Prostate gland (tissue), 2 donors: ENCODE data around the gene ID3. TPM values are rescaled to one million over a fixed set of nuclear protein-coding genes. Genes with fewer than 3 reads are reported as not detected.

Experiments used
- DNase-seq: peaks from one replicate; pipeline ENCODE4 v3.0.0-alpha.2; 2019; ENCODE audit warnings: low spot score
- H3K27ac ChIP-seq, 2 donors: fragments of 200-600 bp; sonication (generic); 2 replicates each; pipeline ENCODE4 v1.5.1; 2017 to 2019
- H3K27me3 ChIP-seq: fragments of 200-600 bp; sonication (generic); replicated peaks from 2 replicates; pipeline ENCODE4 v1.5.1; 2019; ENCODE audit not compliant: insufficient read depth
- H3K36me3 ChIP-seq, 2 donors: fragments of 200-600 bp; sonication (generic); 1 replicate in 1 of 2; 2 replicates in 1 of 2; pipeline versions ENCODE4 v1.5.1 to v1.8.1; 2017 to 2019
- H3K4me1 ChIP-seq: fragments of 200-600 bp; sonication (generic); replicated peaks from 2 replicates; pipeline ENCODE4 v1.5.1; 2019
- H3K4me3 ChIP-seq, 2 donors: fragments of 200-600 bp; sonication (generic); 2 replicates each; pipeline ENCODE4 v1.5.1; 2017 to 2019
- H3K9me3 ChIP-seq: fragments of 200-600 bp; sonication (generic); 2 replicates; pipeline ENCODE4 v1.5.1; 2017
- CTCF ChIP-seq, 4 experiments: fragments of 200-600 bp in 2 of 4; fragments of 450-650 bp in 2 of 4; sonication (generic) in 2 of 4; IDR thresholded peaks; 1 replicate in 3 of 4; 2 replicates in 1 of 4; pipeline ENCODE4 v1.5.1; 2016 to 2019; ENCODE audit warnings: antibody characterized with exemption in 4 of 4, mild to moderate bottlenecking in 2 of 4, moderate library complexity in 2 of 4
- POLR2A ChIP-seq: fragments of 450-650 bp; IDR thresholded peaks from one replicate; pipeline ENCODE4 v1.6.1; 2016; ENCODE audit warnings: antibody characterized with exemption, mild to moderate bottlenecking
- POLR2AphosphoS5 ChIP-seq: sonication (generic); formaldehyde crosslinking; IDR thresholded peaks from one replicate; pipeline ENCODE4 v1.6.1; 2017; ENCODE audit warnings: antibody characterized with exemption
- WGBS: methylation state at CpG from one replicate; pipeline ENCODE4 v1.1.5; 2018; 5-methylcytosine and 5-hydroxymethylcytosine counted together
- intact Hi-C: fragments of 100-400 bp; cut with DNase I; formaldehyde crosslinking; loops from one replicate; pipeline ENCODE4 v1.14.2; 2022
- total RNA-seq, 2 donors: library from RNA; depleted of rRNA; stranded (reverse); fragments of >200 nt; gene quantifications; one replicate each; pipeline ENCODE4 v1.1.0, GENCODE V29; 2016

ID3 gene
- total RNA-seq, 2 donors from 2014 or later = 151 to 184 TPM

- Histone ChIP-seq H3K27me3 (no peaks in the 10 kb centered on the region), H3K27ac (no peak overlapping the region), H3K4me3 (no peak overlapping the region), H3K4me1 (peaks cover 6% of the 10 kb centered on the region), H3K36me3 (no peaks in the 10 kb centered on the region), H3K9me3 (no peaks in the 10 kb centered on the region)
- TF ChIP-seq POLR2AphosphoS5 = no peak
- TF ChIP-seq POLR2A = no peak
- TF ChIP-seq CTCF (IDR thresholded peaks at IDR 0.05) = no peak
- intact Hi-C loops = no loop called here
- WGBS = 93% methylated on average over 2 of the region's 2 CpGs
- no peak for DNase-seq
Observed at GRCh38 chr1:23574265-23574754, 15.0 kb upstream of the ID3 start.

GRCh38 chr1:23573574-23574182 lies 14.4 kb upstream of the ID3 start:
- no peak for DNase-seq
- H3K4me1 ChIP-seq = peaks cover 6% of the 10 kb centered on the region
- H3K36me3 ChIP-seq = no peaks in the 10 kb centered on the region
- no peak for TF ChIP-seq POLR2A
- TF ChIP-seq POLR2AphosphoS5 = no peak
- no peak for TF ChIP-seq CTCF (IDR thresholded peaks at IDR 0.05)
- 95% methylated on average over 4 of the region's 4 CpGs for WGBS
- H3K4me3 ChIP-seq = no peak overlapping the region
- no peaks in the 10 kb centered on the region for H3K27me3 ChIP-seq
- H3K27ac ChIP-seq = no peak overlapping the region
- no peaks in the 10 kb centered on the region for H3K9me3 ChIP-seq
- intact Hi-C loops = no loop called here

GRCh38 chr1:23571465-23571864 lies 12.2 kb upstream of the ID3 start:
- H3K4me3 ChIP-seq = no peak overlapping the region
- 85% methylated on average over 3 of the region's 3 CpGs for WGBS
- no peaks in the 10 kb centered on the region for H3K9me3 ChIP-seq
- DNase-seq = no peak
- TF ChIP-seq CTCF (IDR thresholded peaks at IDR 0.05) (no peak), POLR2A (no peak), POLR2AphosphoS5 (no peak)
- intact Hi-C loops = no loop called here
- H3K36me3 ChIP-seq = no peaks in the 10 kb centered on the region
- peaks cover 4% of the 10 kb centered on the region for H3K4me1 ChIP-seq
- H3K27ac ChIP-seq = no peak overlapping the region
- H3K27me3 ChIP-seq = no peaks in the 10 kb centered on the region

GRCh38 chr1:23570001-23570691 lies 10.8 kb upstream of the ID3 start:
- intact Hi-C loops = no loop called here
- TF ChIP-seq POLR2AphosphoS5 = no peak
- TF ChIP-seq CTCF (IDR thresholded peaks at IDR 0.05) = no peak
- TF ChIP-seq POLR2A = no peak
- over 99% methylated on average over 4 of the region's 4 CpGs for WGBS

More at GRCh38 chr1:23570001-23570691, 10.8 kb upstream of the ID3 start:
- Histone ChIP-seq H3K4me1 (no peaks in the 10 kb centered on the region), H3K4me3 (no peak overlapping the region), H3K36me3 (no peaks in the 10 kb centered on the region), H3K9me3 (no peaks in the 10 kb centered on the region), H3K27ac (no peak overlapping the region), H3K27me3 (no peaks in the 10 kb centered on the region)
- DNase-seq = no peak
